H1 (cell line): ENCODE data around the gene COX7A2. TPM values are rescaled to one million over a fixed set of nuclear protein-coding genes. Genes with fewer than 3 reads are reported as not detected.

Source experiments
- CTCF ChIA-PET: fragments of 300-600 bp; sonication (Branson Sonifier 250); formaldehyde crosslinking; loops from one replicate; lab custom pipeline; 2021; ENCODE audit not compliant: partially characterized antibody; lab: Charles Lee
- POLR2A ChIA-PET: fragments of 300-600 bp; sonication (Branson Sonifier 250); formaldehyde crosslinking; loops from one replicate; lab custom pipeline; 2021; ENCODE audit warnings: inconsistent platforms; ENCODE audit not compliant: partially characterized antibody; lab: Charles Lee
- DNase-seq, 2 experiments: peaks; one replicate each; pipeline versions ENCODE4 v3.0.0 to v3.0.0-alpha.2; 2010 to 2022; ENCODE audit warnings: low spot score in 2 of 2, low read depth in 1 of 2, mixed read lengths in 1 of 2
- FAIRE-seq: peaks from 2 replicates; lab custom pipeline; 2011; peaks lifted over from hg19 to GRCh38; lab: Jason Lieb, UNC
- H2AFZ ChIP-seq: 2 replicates; pipeline ENCODE4 v1.8.1; 2012; ENCODE audit warnings: low read length, inconsistent platforms
- H2AK5ac ChIP-seq: 2 replicates; pipeline ENCODE4 v1.6.1; 2013; ENCODE audit warnings: low read depth, low read length
- H2BK120ac ChIP-seq: replicated peaks from 2 replicates; pipeline ENCODE3; 2013; ENCODE audit warnings: low read depth, low read length, inconsistent platforms
- H2BK12ac ChIP-seq: 2 replicates; pipeline ENCODE4 v1.6.1; 2013; ENCODE audit warnings: low read depth, low read length
- H2BK15ac ChIP-seq: 2 replicates; pipeline ENCODE4 v1.6.1; 2013; ENCODE audit warnings: low read length
- H2BK20ac ChIP-seq: 2 replicates; pipeline ENCODE4 v1.6.1; 2013; ENCODE audit warnings: low read length
- H2BK5ac ChIP-seq: 2 replicates; pipeline ENCODE4 v1.6.1; 2013; ENCODE audit warnings: low read depth, low read length
- H3K14ac ChIP-seq: 2 replicates; pipeline ENCODE4 v1.6.1; 2013; ENCODE audit warnings: inconsistent platforms; ENCODE audit not compliant: insufficient read length
- H3K18ac ChIP-seq: 2 replicates; pipeline ENCODE4 v1.6.1; 2013; ENCODE audit warnings: low read length; ENCODE audit errors: extremely low read depth
- H3K23ac ChIP-seq: 2 replicates; pipeline ENCODE4 v1.6.1; 2013; ENCODE audit warnings: inconsistent platforms; ENCODE audit not compliant: insufficient read length
- H3K23me2 ChIP-seq: 2 replicates; pipeline ENCODE4 v1.6.1; 2013; ENCODE audit warnings: low read depth, low read length
- H3K27ac ChIP-seq: 2 replicates; pipeline ENCODE4 v1.6.1; 2011; ENCODE audit warnings: low read depth, low read length, inconsistent platforms
- H3K27me3 ChIP-seq, 4 experiments: replicated peaks in 1 of 4; 1 replicate in 1 of 4; 2 replicates in 3 of 4; pipeline versions ENCODE4 v1.6.1 to v1.8.1; 2011 to 2013; ENCODE audit warnings: low read length in 3 of 4, mild to moderate bottlenecking in 3 of 4, inconsistent platforms in 2 of 4, mixed read lengths in 2 of 4, moderate library complexity in 1 of 4; ENCODE audit not compliant: control insufficient read depth in 3 of 4, insufficient read depth in 3 of 4; ENCODE audit errors: extremely low read depth in 1 of 4
- H3K36me3 ChIP-seq, 4 experiments: 2 replicates each; pipeline versions ENCODE4 v1.6.1 to v1.8.1; 2011 to 2013; ENCODE audit warnings: mild to moderate bottlenecking in 4 of 4, low read length in 3 of 4, moderate library complexity in 2 of 4, control low read depth in 1 of 4, inconsistent platforms in 1 of 4; ENCODE audit not compliant: insufficient read depth in 4 of 4, control insufficient read depth in 2 of 4
- H3K4ac ChIP-seq: replicated peaks from 2 replicates; pipeline ENCODE3; 2013; ENCODE audit warnings: low read length, low read depth, mixed read lengths, inconsistent platforms; ENCODE audit not compliant: insufficient read length
- H3K4me1 ChIP-seq, 4 experiments: replicated peaks in 1 of 4; 1 replicate in 1 of 4; 2 replicates in 3 of 4; pipeline versions ENCODE4 v1.6.1 to v1.8.1; 2011 to 2013; ENCODE audit warnings: low read length in 3 of 4, inconsistent platforms in 2 of 4, mixed read lengths in 1 of 4; ENCODE audit not compliant: insufficient read depth in 4 of 4, control insufficient read depth in 3 of 4
- H3K4me2 ChIP-seq, 2 experiments: 2 replicates each; pipeline versions ENCODE4 v1.6.1 to v1.8.1; 2011 to 2013; ENCODE audit warnings: low read depth in 2 of 2, low read length in 2 of 2, control low read depth in 1 of 2, inconsistent platforms in 1 of 2, mild to moderate bottlenecking in 1 of 2; ENCODE audit not compliant: insufficient read depth in 1 of 2
- H3K4me3 ChIP-seq, 4 experiments: fragments of 200-600, 300-600 bp in 1 of 4; sonication (generic), shearing (Covaris generic), sonication (Bioruptor Twin) in 1 of 4; 2 replicates each; pipeline versions ENCODE4 v1.5.1 to v1.8.1; 2011 to 2016; ENCODE audit warnings: low read length in 4 of 4, low read depth in 3 of 4, control low read depth in 2 of 4, inconsistent platforms in 2 of 4, mild to moderate bottlenecking in 2 of 4, mixed read lengths in 1 of 4, moderate library complexity in 1 of 4; ENCODE audit not compliant: insufficient read depth in 2 of 4; ENCODE audit errors: extremely low read depth in 1 of 4
- H3K56ac ChIP-seq: replicated peaks from 2 replicates; pipeline ENCODE3; 2013; ENCODE audit warnings: low read depth, mild to moderate bottlenecking, mixed read lengths, low read length, inconsistent platforms; ENCODE audit not compliant: insufficient read length
- H3K79me1 ChIP-seq: 2 replicates; pipeline ENCODE4 v1.6.1; 2013; ENCODE audit warnings: low read depth, low read length, control low read depth
- H3K79me2 ChIP-seq, 2 experiments: 2 replicates each; pipeline versions ENCODE4 v1.6.1 to v1.8.1; 2012 to 2013; ENCODE audit warnings: low read length in 2 of 2, mild to moderate bottlenecking in 2 of 2, inconsistent platforms in 1 of 2; ENCODE audit not compliant: insufficient read depth in 2 of 2, control insufficient read depth in 1 of 2
- H3K9ac ChIP-seq, 4 experiments: replicated peaks in 1 of 4; 1 replicate in 1 of 4; 2 replicates in 3 of 4; pipeline versions ENCODE4 v1.6.1 to v1.8.1; 2011 to 2013; ENCODE audit warnings: low read depth in 3 of 4, low read length in 3 of 4, control low read depth in 2 of 4, mild to moderate bottlenecking in 2 of 4, moderate library complexity in 2 of 4, inconsistent platforms in 1 of 4; ENCODE audit errors: extremely low read depth in 1 of 4
- H3K9me3 ChIP-seq, 2 experiments: 2 replicates each; pipeline versions ENCODE4 v1.6.1 to v1.8.1; 2012 to 2013; ENCODE audit warnings: mild to moderate bottlenecking in 2 of 2, moderate library complexity in 2 of 2, control low read depth in 1 of 2, inconsistent platforms in 1 of 2, low read depth in 1 of 2, low read length in 1 of 2, mixed read lengths in 1 of 2; ENCODE audit not compliant: insufficient read depth in 2 of 2
- H4K20me1 ChIP-seq, 2 experiments: replicated peaks in 1 of 2; 2 replicates each; pipeline versions ENCODE3 to v1.8.1; 2011 to 2013; ENCODE audit warnings: inconsistent platforms in 2 of 2, low read length in 2 of 2, mild to moderate bottlenecking in 1 of 2; ENCODE audit not compliant: insufficient read depth in 2 of 2, control insufficient read depth in 1 of 2
- H4K5ac ChIP-seq: 2 replicates; pipeline ENCODE4 v1.6.1; 2013; ENCODE audit warnings: low read length, low read depth, mixed read lengths, inconsistent platforms; ENCODE audit not compliant: insufficient read length
- H4K8ac ChIP-seq: 2 replicates; pipeline ENCODE4 v1.8.0; 2013; ENCODE audit warnings: mild to moderate bottlenecking, moderate library complexity, low read length, inconsistent platforms; ENCODE audit not compliant: insufficient read depth; ENCODE audit errors: extremely low read depth
- H4K91ac ChIP-seq: replicated peaks from 2 replicates; pipeline ENCODE3; 2013; ENCODE audit warnings: low read length, mixed read lengths, inconsistent platforms; ENCODE audit not compliant: insufficient read length
- FOSL1 ChIP-seq: IDR thresholded peaks from 2 replicates; pipeline ENCODE4 v1.6.1; 2011; ENCODE audit warnings: mild to moderate bottlenecking, low read depth, low read length, moderate library complexity; ENCODE audit not compliant: insufficient read depth
- SAP30 ChIP-seq: fragments of 300-600 bp; sonication (generic); IDR thresholded peaks from 2 replicates; pipeline ENCODE4 v1.7.1; 2012; ENCODE audit warnings: low read length, moderate library complexity, mild to moderate bottlenecking, inconsistent platforms; ENCODE audit not compliant: insufficient read depth, insufficient replicate concordance
- WGBS, 2 experiments: shearing (Covaris generic) in 1 of 2; methylation state at CpG; one replicate each; pipeline versions ENCODE4 v1.1.6 to v1.1.7; 2013 to 2015; ENCODE audit warnings: low lambda C conversion rate in 2 of 2, mixed read lengths in 2 of 2, inconsistent platforms in 1 of 2, low coverage in 1 of 2, missing lambda C conversion rate in 1 of 2; ENCODE audit not compliant: insufficient replicate concordance in 2 of 2, insufficient coverage in 1 of 2, insufficient read length in 1 of 2; ENCODE audit errors: extremely low coverage in 1 of 2, missing lambda C conversion rate in 1 of 2; 5-methylcytosine and 5-hydroxymethylcytosine counted together
- polyA plus RNA-seq, 7 experiments: library from polyadenylated mRNA; depleted of rRNA in 3 of 7; stranded (reverse) in 5 of 7; unstranded in 2 of 7; fragments of >200 nt in 5 of 7; fragments of 200-250 nt in 2 of 7; gene quantifications; 1 replicate in 5 of 7; 2 replicates in 1 of 7; 4 replicates in 1 of 7; pipeline versions ENCODE4 v1.2.1 to v1.2.3, GENCODE V29; 2011 to 2013; ENCODE audit warnings: missing spikeins in 2 of 7, mixed read lengths in 2 of 7
- total RNA-seq: library from RNA; stranded (reverse); fragmentation: NEBNext Ultra II Directional; extraction: Animal tissue kit (Norgen Biotek cat#: 25700); gene quantifications from 2 replicates; pipeline ENCODE4 v1.2.1, GENCODE V29; 2021

The COX7A2 gene
- total and polyA plus RNA-seq, 2 of the 8 experiments (the other 6 are each of a cell fraction or from before 2014, with no cell fraction given), result 262 to 468 TPM

DNA sequence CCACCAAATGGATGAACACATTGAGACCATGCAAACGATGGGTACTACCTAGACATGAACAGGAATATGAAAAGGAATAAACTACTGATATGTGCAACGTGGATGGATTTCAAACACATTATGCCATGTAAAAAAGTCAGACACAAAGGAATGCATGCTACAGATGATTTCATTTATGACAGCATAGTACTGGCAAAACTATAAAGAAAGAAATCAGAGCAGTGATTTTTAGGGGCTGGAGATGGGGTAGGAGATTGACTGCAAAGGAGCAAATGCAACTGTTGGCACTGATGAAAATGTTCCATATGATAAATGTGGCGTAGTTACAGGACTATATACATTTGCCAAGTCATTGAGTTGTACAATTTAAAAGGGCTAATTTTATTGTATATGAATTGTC is 24.3 kb downstream of the COX7A2 start:
- CTCF ChIA-PET, result interaction anchor here (2.0 to 5.2 kb wide), 2 partner anchors 9 to 12 kb away, joined by 7 to 60 read pairs; no protein-coding TSS in a partner anchor
- WGBS, 2 experiments, result 87% methylated on average over 3 of the region's 3 CpGs; no CpG with 5 or more reads in 1 of the 2 experiments

More for the DNA sequence above, 24.3 kb downstream of the COX7A2 start:
- Histone ChIP-seq H3K79me1 (no peaks in the 10 kb centered on the region), H4K5ac (no peak overlapping the region), H3K36me3 (no peaks in the 10 kb centered on the region), H3K4ac (no peak overlapping the region), H3K9ac (no peak overlapping the region), H2AFZ (no peak overlapping the region), H3K9me3 (no peaks in the 10 kb centered on the region), H2BK20ac (no peak overlapping the region), H3K79me2 (no peaks in the 10 kb centered on the region), H2BK5ac (no peak overlapping the region), H3K18ac (no peak overlapping the region), H3K23me2 (no peaks in the 10 kb centered on the region), H4K8ac (no peak overlapping the region), H2BK15ac (no peak overlapping the region), H3K4me1 (peaks cover 0 to 4% (median 0%) of the 10 kb centered on the region in 4 experiments; a peak in 1 of 7 replicates), H4K91ac (no peak overlapping the region), H2AK5ac (no peak overlapping the region), H3K4me3 (no peak overlapping the region), H3K27ac (no peak overlapping the region), H2BK12ac (no peak overlapping the region), H3K27me3 (no peaks in the 10 kb centered on the region), H3K14ac (no peak overlapping the region), H2BK120ac (no peak overlapping the region), H3K4me2 (no peak overlapping the region), H4K20me1 (no peaks in the 10 kb centered on the region), H3K56ac (no peak overlapping the region), H3K23ac (no peak overlapping the region)
- no peak for FAIRE-seq
- POLR2A ChIA-PET, result no interaction called here
- DNase-seq, result no peak
- no peak for TF ChIP-seq FOSL1
- TF ChIP-seq SAP30, result no peak
